ENCODE data around the gene DNAJB11. TPM values are rescaled to one million over a fixed set of nuclear protein-coding genes. Genes with fewer than 3 reads are reported as not detected.

DNAJB11 gene
- total RNA-seq, 4 donors from 2014 or later: 24.3 to 47.5 (median 44.7) TPM

- 74 to 84% methylated on average over 5 of the region's 5 CpGs for WGBS, 2 donors
- H3K4me3 ChIP-seq: no peak overlapping the region
- H3K36me3 ChIP-seq: peaks cover 0 to 13% (median 0%) of the 10 kb centered on the region in 3 donors
Observed at GRCh38 chr3:186589856-186590579, 19.5 kb downstream of the DNAJB11 start.

GRCh38 chr3:186590580-186591295 is 20.2 kb downstream of the DNAJB11 start:
- Histone ChIP-seq H3K27me3 (no peaks in the 10 kb centered on the region), H3K4me1 (no peaks in the 10 kb centered on the region), H3K9me3 (no peaks in the 10 kb centered on the region), H3K27ac (no peak overlapping the region), H3K4me3 (no peak overlapping the region), H3K36me3 (peaks cover 0 to 6% (median 0%) of the 10 kb centered on the region in 3 donors)
- no peak for DNase-seq (ENCODE audit: low spot score in 2 of 2)
- TF ChIP-seq POLR2A (IDR thresholded peaks at IDR 0.05) (no peak), EP300 (IDR thresholded peaks at IDR 0.05) (no peak), CTCF (IDR thresholded peaks at IDR 0.05) (no peak)
- 76 to 81% methylated on average over 7 of the region's 7 CpGs for WGBS, 2 donors

More at GRCh38 chr3:186589856-186590579, 19.5 kb downstream of the DNAJB11 start:
- Histone ChIP-seq H3K27me3 (no peaks in the 10 kb centered on the region), H3K4me1 (no peaks in the 10 kb centered on the region), H3K9me3 (no peaks in the 10 kb centered on the region), H3K27ac (no peak overlapping the region)
- DNase-seq (ENCODE audit: low spot score in 2 of 2): no peak
- TF ChIP-seq POLR2A (IDR thresholded peaks at IDR 0.05): no peak
- no peak for TF ChIP-seq EP300 (IDR thresholded peaks at IDR 0.05)
- no peak for TF ChIP-seq CTCF (IDR thresholded peaks at IDR 0.05)

GRCh38 chr3:186592682-186593081 is 22.2 kb downstream of the DNAJB11 start:
- H3K27me3 ChIP-seq: no peaks in the 10 kb centered on the region
- H3K4me3 ChIP-seq: no peak overlapping the region
- H3K27ac ChIP-seq: no peak overlapping the region
- no peak for DNase-seq (ENCODE audit: low spot score in 2 of 2)
- no peaks in the 10 kb centered on the region for H3K36me3 ChIP-seq
- H3K4me1 ChIP-seq: no peaks in the 10 kb centered on the region
- 85 to 89% methylated on average over 4 of the region's 4 CpGs for WGBS, 2 donors
- no peaks in the 10 kb centered on the region for H3K9me3 ChIP-seq
- TF ChIP-seq CTCF (IDR thresholded peaks at IDR 0.05): no peak
- no peak for TF ChIP-seq POLR2A (IDR thresholded peaks at IDR 0.05)
- TF ChIP-seq EP300 (IDR thresholded peaks at IDR 0.05): no peak

GRCh38 chr3:186593862-186594261 is 23.3 kb downstream of the DNAJB11 start:
- H3K4me3 ChIP-seq: no peak overlapping the region
- no peaks in the 10 kb centered on the region for H3K9me3 ChIP-seq
- H3K27ac ChIP-seq: no peak overlapping the region
- no peak for DNase-seq (ENCODE audit: low spot score in 2 of 2)
- no peak for TF ChIP-seq POLR2A (IDR thresholded peaks at IDR 0.05)
- TF ChIP-seq CTCF (IDR thresholded peaks at IDR 0.05): no peak
- TF ChIP-seq EP300 (IDR thresholded peaks at IDR 0.05): no peak
- H3K36me3 ChIP-seq: no peaks in the 10 kb centered on the region
- no peaks in the 10 kb centered on the region for H3K27me3 ChIP-seq
- no peaks in the 10 kb centered on the region for H3K4me1 ChIP-seq
- 81 to 90% methylated on average over 3 of the region's 3 CpGs for WGBS, 2 donors

- no peak for TF ChIP-seq CTCF (IDR thresholded peaks at IDR 0.05)
- TF ChIP-seq EP300 (IDR thresholded peaks at IDR 0.05): no peak
- no peak for TF ChIP-seq POLR2A (IDR thresholded peaks at IDR 0.05)
- no peaks in the 10 kb centered on the region for H3K9me3 ChIP-seq
- 77 to 82% methylated on average over 6 of the region's 6 CpGs for WGBS, 2 donors
- no peak overlapping the region for H3K4me3 ChIP-seq
- H3K27ac ChIP-seq: no peak overlapping the region
- no peaks in the 10 kb centered on the region for H3K36me3 ChIP-seq
- DNase-seq (ENCODE audit: low spot score in 2 of 2): no peak
- no peaks in the 10 kb centered on the region for H3K27me3 ChIP-seq
- H3K4me1 ChIP-seq: no peaks in the 10 kb centered on the region
Observed at GRCh38 chr3:186594591-186595113, 24.1 kb downstream of the DNAJB11 start.

Data from tibial nerve (tissue), 4 donors.